HepG2 (cell line): ENCODE data around the gene AARS2. TPM values are rescaled to one million over a fixed set of nuclear protein-coding genes. Genes with fewer than 3 reads are reported as not detected.

Experiments
- ATF7 ChIP-seq, 2 experiments: fragments of 450-650 bp in 1 of 2; sonication (generic) in 1 of 2; formaldehyde crosslinking in 1 of 2; IDR thresholded peaks; 2 replicates each; pipeline versions ENCODE4 v1.4.0 to v1.6.1; 2016 to 2020; ENCODE audit warnings: antibody characterized with exemption in 1 of 2, mild to moderate bottlenecking in 1 of 2, missing genetic modification reagents in 1 of 2
- DR1 ChIP-seq: sonication (generic); formaldehyde crosslinking; IDR thresholded peaks from 2 replicates; pipeline ENCODE4 v1.8.0; 2021; ENCODE audit warnings: mild to moderate bottlenecking, missing genetic modification reagents, inconsistent platforms
- GPN1 ChIP-seq: sonication (generic); formaldehyde crosslinking; IDR thresholded peaks from 2 replicates; pipeline ENCODE4 v1.5.1; 2020; ENCODE audit warnings: missing genetic modification reagents, borderline replicate concordance
- GRHL1 ChIP-seq: sonication (generic); formaldehyde crosslinking; conservative IDR thresholded peaks from 2 replicates; pipeline ENCODE4 v1.8.0; 2022; ENCODE audit warnings: missing genetic modification reagents
- HNRNPL ChIP-seq: fragments of 200-400 bp; formaldehyde crosslinking; IDR thresholded peaks from 2 replicates; pipeline ENCODE4 v1.6.1; 2017; ENCODE audit warnings: mild to moderate bottlenecking, low read depth, low read length
- HOXA9 ChIP-seq: sonication (generic); formaldehyde crosslinking; IDR thresholded peaks from 2 replicates; pipeline ENCODE4 v1.8.1; 2022; ENCODE audit warnings: missing genetic modification reagents, mild to moderate bottlenecking, moderate library complexity, borderline replicate concordance
- LBX2 ChIP-seq: sonication (generic); formaldehyde crosslinking; IDR thresholded peaks from 2 replicates; pipeline ENCODE4 v1.5.0; 2020; ENCODE audit warnings: missing genetic modification reagents, mild to moderate bottlenecking, borderline replicate concordance
- MAX ChIP-seq: IDR thresholded peaks from 2 replicates; pipeline ENCODE4 v1.6.1; 2012; ENCODE audit warnings: inconsistent platforms
- PHB2 ChIP-seq: fragments of 450-650 bp; IDR thresholded peaks from 2 replicates; pipeline ENCODE4 v1.6.1; 2018; ENCODE audit not compliant: partially characterized antibody
- RAD21 ChIP-seq: fragments of 450-650 bp; formaldehyde crosslinking; IDR thresholded peaks from 2 replicates; pipeline ENCODE4 v1.5.0; 2020; ENCODE audit warnings: mild to moderate bottlenecking
- TIGD3 ChIP-seq: sonication (generic); formaldehyde crosslinking; IDR thresholded peaks from 2 replicates; pipeline ENCODE4 v1.5.1; 2020; ENCODE audit warnings: mild to moderate bottlenecking, missing genetic modification reagents, borderline replicate concordance
- YEATS4 ChIP-seq: sonication (generic); formaldehyde crosslinking; IDR thresholded peaks from 2 replicates; pipeline ENCODE4 v1.4.0; 2020; ENCODE audit warnings: missing genetic modification reagents, borderline replicate concordance
- ZFP82 ChIP-seq: sonication (generic); formaldehyde crosslinking; IDR thresholded peaks from 2 replicates; pipeline ENCODE4 v1.5.1; 2020; ENCODE audit warnings: mild to moderate bottlenecking, missing genetic modification reagents, borderline replicate concordance
- ZNF253 ChIP-seq: sonication (generic); formaldehyde crosslinking; IDR thresholded peaks from 2 replicates; pipeline ENCODE4 v1.8.0; 2022; ENCODE audit warnings: mild to moderate bottlenecking, missing genetic modification reagents, borderline replicate concordance
- ZNF503 ChIP-seq: sonication (generic); formaldehyde crosslinking; IDR thresholded peaks from 2 replicates; pipeline ENCODE4 v1.4.0; 2020; ENCODE audit warnings: missing genetic modification reagents
- ZNF512B ChIP-seq: sonication (generic); formaldehyde crosslinking; IDR thresholded peaks from 2 replicates; pipeline ENCODE4 v1.5.1; 2020; ENCODE audit warnings: missing genetic modification reagents, mild to moderate bottlenecking, borderline replicate concordance
- ZNF652 ChIP-seq: IDR thresholded peaks from 2 replicates; pipeline ENCODE4 v1.6.1; 2016; ENCODE audit warnings: low read depth, borderline replicate concordance
- ZNF7 ChIP-seq: IDR thresholded peaks from 2 replicates; pipeline ENCODE4 v1.6.1; 2016; ENCODE audit warnings: missing biosample characterization, missing genetic modification reagents
- ZNF747 ChIP-seq: sonication (generic); formaldehyde crosslinking; IDR thresholded peaks from 2 replicates; pipeline ENCODE4 v1.8.1; 2023; ENCODE audit warnings: missing genetic modification reagents, mild to moderate bottlenecking, borderline replicate concordance
- ZNF772 ChIP-seq: sonication (generic); formaldehyde crosslinking; IDR thresholded peaks from 2 replicates; pipeline ENCODE4 v1.5.0; 2020; ENCODE audit warnings: mild to moderate bottlenecking, missing genetic modification reagents
- polyA plus RNA-seq, 8 experiments: library from polyadenylated mRNA; depleted of rRNA in 3 of 8; stranded (reverse) in 7 of 8; unstranded in 1 of 8; fragments of >200 nt; fragmentation: Illumina TruSeq in 4 of 8; extraction: Trizol in 4 of 8; gene quantifications; 2 replicates each; pipeline versions ENCODE4 v1.2.1 to v1.2.3, GENCODE V29; 2011 to 2016; ENCODE audit warnings: low read depth in 4 of 8, missing spikeins in 1 of 8, mixed read lengths in 1 of 8; ENCODE audit not compliant: insufficient read depth in 1 of 8
- total RNA-seq, 5 experiments: library from RNA; depleted of rRNA; stranded (reverse); fragments of >200 nt; fragmentation: Illumina TruSeq; extraction: Trizol; gene quantifications; 2 replicates each; pipeline ENCODE4 v1.2.3, GENCODE V29; 2016; ENCODE audit warnings: low read depth in 1 of 5

Gene AARS2
- total and polyA plus RNA-seq, 2 of the 13 experiments (the other 11 are each of a cell fraction or from before 2014, with no cell fraction given) = 7.5 to 24.1 TPM

GRCh38 chr6:44257025-44257752, 56.0 kb downstream of the AARS2 start, which contains the start of gene SLC35B2 (continued):
- TF ChIP-seq RAD21 (no peak), DR1 (CRISPR knock-in tag) (peak; percentile 79; the same call in 1 of the 2 replicates), ZNF503 (CRISPR knock-in tag) (peak; percentile 62; the same call in 1 of the 2 replicates), HOXA9 (peak; percentile 78; the same call in 1 of the 2 replicates), YEATS4 (CRISPR knock-in tag) (peak; percentile 95), HNRNPL (peak; percentile 81), ZNF772 (CRISPR knock-in tag) (peak; percentile 75; the same call in 1 of the 2 replicates), ATF7 (IDR thresholded peaks at IDR 0.05) (no peak), ATF7 (CRISPR knock-in tag; IDR thresholded peaks at IDR 0.05) (no peak; the same call in 1 of the 2 replicates), GRHL1 (CRISPR knock-in tag) (no peak), ZNF747 (CRISPR knock-in tag) (peak; percentile 28; the same call in 1 of the 2 replicates), ZNF7 (CRISPR knock-in tag) (no peak), PHB2 (no peak), MAX (peak; percentile 95), LBX2 (CRISPR knock-in tag) (no peak), TIGD3 (CRISPR knock-in tag) (no peak), ZNF253 (CRISPR knock-in tag) (no peak), ZNF512B (CRISPR knock-in tag) (no peak), GPN1 (CRISPR knock-in tag) (no peak), ZNF652 (CRISPR knock-in tag) (no peak), ZFP82 (peak; percentile 95; the same call in 1 of the 2 replicates)
